Adrenal gland (tissue), 12 donors: ENCODE results near the gene ART3. TPM values are rescaled to one million over a fixed set of nuclear protein-coding genes. Genes with fewer than 3 reads are reported as not detected.

Experiments
- DNase-seq, 7 donors: peaks; one replicate each; pipeline ENCODE4 v3.0.0-alpha.2; 2019 to 2020
- H3K27ac ChIP-seq, 5 donors: fragments of 200-600 bp; sonication (generic) in 4 of 5; 1 replicate in 3 of 5; 2 replicates in 2 of 5; pipeline versions ENCODE4 v1.5.1 to v1.8.0; 2016 to 2020; ENCODE audit warnings: mild to moderate bottlenecking in 1 of 5
- H3K27me3 ChIP-seq: fragments of 200-600 bp; 2 replicates; pipeline ENCODE4 v1.8.0; 2021
- H3K36me3 ChIP-seq, 2 donors: fragments of 200-600 bp; replicated peaks in 1 of 2; 1 replicate in 1 of 2; 2 replicates in 1 of 2; pipeline versions ENCODE4 v1.5.1 to v1.8.0; 2018 to 2022
- H3K4me1 ChIP-seq, 2 donors: fragments of 200-600 bp; replicated peaks in 1 of 2; 1 replicate in 1 of 2; 2 replicates in 1 of 2; pipeline versions ENCODE4 v1.5.1 to v1.8.0; 2018 to 2021
- H3K4me3 ChIP-seq, 4 donors: fragments of 200-600 bp; sonication (generic) in 3 of 4; one replicate each; pipeline ENCODE4 v1.5.1; 2016 to 2018
- H3K9me3 ChIP-seq, 3 donors: fragments of 200-600 bp; sonication (generic) in 1 of 3; replicated peaks in 1 of 3; 1 replicate in 2 of 3; 2 replicates in 1 of 3; pipeline versions ENCODE4 v1.5.1 to v1.8.0; 2016 to 2021
- CTCF ChIP-seq, 6 experiments: fragments of 450-650 bp in 4 of 6; fragments of 200-600 bp in 2 of 6; sonication (generic) in 1 of 6; IDR thresholded peaks; 1 replicate in 5 of 6; 2 replicates in 1 of 6; pipeline versions ENCODE4 v1.5.1 to v1.8.0; 2016 to 2021; ENCODE audit warnings: antibody characterized with exemption in 6 of 6, mild to moderate bottlenecking in 2 of 6, moderate library complexity in 1 of 6
- POLR2A ChIP-seq, 2 donors: fragments of 450-650 bp; IDR thresholded peaks; one replicate each; pipeline ENCODE4 v1.6.1; 2017; ENCODE audit warnings: antibody characterized with exemption in 2 of 2, mild to moderate bottlenecking in 2 of 2, moderate library complexity in 1 of 2
- WGBS, 4 donors: extraction: QIAGEN DNeasy Blood & Tissue Kit in 2 of 4; methylation state at CpG; one replicate each; pipeline versions ENCODE4 v1.1.5 to v1.1.7; 2013 to 2017; 5-methylcytosine and 5-hydroxymethylcytosine counted together
- intact Hi-C, 2 donors: fragments of 100-400 bp; cut with DNase I; formaldehyde crosslinking; loops; one replicate each; pipeline versions ENCODE4 v1.14.1 to v1.15.0; 2022 to 2023
- polyA plus RNA-seq, 3 donors: library from polyadenylated mRNA; stranded (reverse); fragments of 200-250 nt in 2 of 3; fragments of 350-450 nt in 1 of 3; fragmentation: Illumina TruSeq in 1 of 3; extraction: RNeasy Lipid Tissue Mini Kit (QIAGEN cat#74804) in 1 of 3; gene quantifications; one replicate each; pipeline ENCODE4 v1.2.3, GENCODE V29; 2013 to 2014
- total RNA-seq, 9 donors: library from RNA; depleted of rRNA in 4 of 9; stranded (reverse); fragments of >200 nt in 4 of 9; fragments of 120-200 nt in 1 of 9; fragmentation: NEBNext Ultra II Directional in 1 of 9; extraction: Animal tissue kit (Norgen Biotek cat#: 25700) in 1 of 9; gene quantifications; one replicate each; pipeline versions ENCODE4 v1.1.0 to v1.2.4, GENCODE V29; 2013 to 2023
- donor health status: healthy with polysubstance abuse.
- donor health status: Bipolar disorder and iron deficiency.
- donor health status: DM: yes; HTN: yes; CAD: no.
- donor health status: DM: no; HTN: no; CAD: no.
- donor health status: DM: no; HTN: no; CAD: no.
- donor health status: DM: yes; HTN: yes; CAD: no.

Gene ART3
- total and polyA plus RNA-seq, 12 donors: 0.16 to 1.1 (median 0.70) TPM; not detected in 7

GRCh38 chr4:76127754-76128153 lies 53.2 kb downstream of the ART3 start:
- Histone ChIP-seq H3K9me3 (no peaks in the 10 kb centered on the region), H3K27ac (no peak overlapping the region), H3K27me3 (no peaks in the 10 kb centered on the region), H3K36me3 (peaks cover 0 to 25% of the 10 kb centered on the region in 2 donors), H3K4me1 (no peaks in the 10 kb centered on the region), H3K4me3 (no peak overlapping the region)
- no peak for DNase-seq
- intact Hi-C loops: no loop called here
- 95 to 99% (median 97%) methylated on average over 3 of the region's 3 CpGs for WGBS, 4 donors
- TF ChIP-seq POLR2A (IDR thresholded peaks at IDR 0.05) (no peak), CTCF (IDR thresholded peaks at IDR 0.05) (no peak)

GRCh38 chr4:76141241-76141640 lies 66.7 kb downstream of the ART3 start:
- H3K27ac ChIP-seq: no peak overlapping the region
- no peaks in the 10 kb centered on the region for H3K4me1 ChIP-seq
- intact Hi-C loops: no loop called here
- 94 to 99% (median 96%) methylated on average over 3 of the region's 3 CpGs for WGBS, 4 donors
- H3K27me3 ChIP-seq: no peaks in the 10 kb centered on the region
- peaks cover 0 to 35% of the 10 kb centered on the region in 2 donors for H3K36me3 ChIP-seq
- DNase-seq: no peak
- no peaks in the 10 kb centered on the region for H3K9me3 ChIP-seq
- H3K4me3 ChIP-seq: no peak overlapping the region
- TF ChIP-seq POLR2A (IDR thresholded peaks at IDR 0.05) (no peak), CTCF (IDR thresholded peaks at IDR 0.05) (no peak)

- no peak overlapping the region for H3K27ac ChIP-seq
- intact Hi-C loops: no loop called here
- H3K4me1 ChIP-seq: peaks cover 0 to 21% of the 10 kb centered on the region in 2 donors
- no peak for DNase-seq
- no peak for TF ChIP-seq CTCF (IDR thresholded peaks at IDR 0.05)
- no peak for TF ChIP-seq POLR2A (IDR thresholded peaks at IDR 0.05)
- peaks cover 0 to 29% of the 10 kb centered on the region in 2 donors for H3K36me3 ChIP-seq
- no peaks in the 10 kb centered on the region for H3K9me3 ChIP-seq
- no peak overlapping the region for H3K4me3 ChIP-seq
- H3K27me3 ChIP-seq: no peaks in the 10 kb centered on the region
Observed at GRCh38 chr4:76144546-76144945, 70.0 kb downstream of the ART3 start.

GRCh38 chr4:76147454-76148141 lies 73.1 kb downstream of the ART3 start:
- H3K27ac ChIP-seq: peak overlapping the region; percentile 83 to 94 (median 88)
- H3K4me3 ChIP-seq: peak overlapping the region; percentile 76 to 93 (median 88)
- TF ChIP-seq POLR2A (IDR thresholded peaks at IDR 0.05) (no peak), CTCF (IDR thresholded peaks at IDR 0.05) (no peak)
- peak; percentile 58 to 75 (median 71) for DNase-seq
- H3K9me3 ChIP-seq: no peaks in the 10 kb centered on the region
- intact Hi-C loops: no loop called here
- no peaks in the 10 kb centered on the region for H3K27me3 ChIP-seq
- H3K36me3 ChIP-seq: peaks cover 0 to 13% of the 10 kb centered on the region in 2 donors
- peaks cover 0 to 23% of the 10 kb centered on the region in 2 donors for H3K4me1 ChIP-seq
- WGBS, 4 donors: 0 to 3% (median 1%) methylated on average over 12 to 31 of the region's 31 CpGs
